Trophoblast cell (in vitro differentiated cells and primary cell): ENCODE data around the gene FERMT1.

ENCODE experiments used
- DNase-seq, 2 donors: peaks; one replicate each; pipeline ENCODE4 v3.0.0-alpha.2; 2016
- H2AFZ ChIP-seq: 2 replicates; pipeline ENCODE4 v1.6.1; 2013; ENCODE audit warnings: low read length, moderate library complexity, mild to moderate bottlenecking; ENCODE audit not compliant: insufficient read depth, poor library complexity
- H2AK5ac ChIP-seq: 2 replicates; pipeline ENCODE4 v1.6.1; 2013; ENCODE audit warnings: mild to moderate bottlenecking, low read length
- H2BK120ac ChIP-seq: 2 replicates; pipeline ENCODE4 v1.6.1; 2013; ENCODE audit warnings: low read length, mild to moderate bottlenecking, moderate library complexity; ENCODE audit not compliant: insufficient read depth, poor library complexity
- H2BK12ac ChIP-seq: 2 replicates; pipeline ENCODE4 v1.6.1; 2013; ENCODE audit warnings: mild to moderate bottlenecking, low read length, moderate library complexity
- H2BK5ac ChIP-seq: 2 replicates; pipeline ENCODE4 v1.6.1; 2013; ENCODE audit warnings: low read length, low read depth, moderate library complexity, mild to moderate bottlenecking; ENCODE audit not compliant: poor library complexity
- H3K14ac ChIP-seq: 2 replicates; pipeline ENCODE4 v1.6.1; 2013; ENCODE audit warnings: mild to moderate bottlenecking, low read length
- H3K18ac ChIP-seq: 2 replicates; pipeline ENCODE4 v1.6.1; 2013; ENCODE audit warnings: mild to moderate bottlenecking, low read length
- H3K23ac ChIP-seq: 2 replicates; pipeline ENCODE4 v1.6.1; 2013; ENCODE audit warnings: low read length
- H3K27ac ChIP-seq: 2 replicates; pipeline ENCODE4 v1.5.1; 2013; ENCODE audit warnings: low read depth, mild to moderate bottlenecking, inconsistent platforms, low read length, moderate library complexity
- H3K27me3 ChIP-seq: 2 replicates; pipeline ENCODE4 v1.6.1; 2013; ENCODE audit warnings: inconsistent platforms, mild to moderate bottlenecking, low read length, moderate library complexity; ENCODE audit not compliant: insufficient read depth
- H3K36me3 ChIP-seq, 2 experiments: 1 replicate in 1 of 2; 2 replicates in 1 of 2; pipeline ENCODE4 v1.6.1; 2013; ENCODE audit warnings: low read length in 2 of 2, mild to moderate bottlenecking in 2 of 2, moderate library complexity in 1 of 2; ENCODE audit not compliant: insufficient read depth in 2 of 2, control insufficient read depth in 1 of 2
- H3K4ac ChIP-seq: 2 replicates; pipeline ENCODE4 v1.6.1; 2013; ENCODE audit warnings: low read depth, mild to moderate bottlenecking, low read length, moderate library complexity
- H3K4me1 ChIP-seq, 2 experiments: 1 replicate in 1 of 2; 2 replicates in 1 of 2; pipeline ENCODE4 v1.6.1; 2013; ENCODE audit warnings: low read length in 2 of 2, mild to moderate bottlenecking in 2 of 2, moderate library complexity in 1 of 2; ENCODE audit not compliant: insufficient read depth in 2 of 2, control insufficient read depth in 1 of 2
- H3K4me2 ChIP-seq: 2 replicates; pipeline ENCODE4 v1.6.1; 2013; ENCODE audit warnings: inconsistent platforms, mild to moderate bottlenecking, low read length, moderate library complexity
- H3K4me3 ChIP-seq: 2 replicates; pipeline ENCODE4 v1.5.1; 2013; ENCODE audit warnings: mild to moderate bottlenecking, low read depth, low read length, inconsistent platforms
- H3K79me1 ChIP-seq: one replicate; pipeline ENCODE4 v1.6.1; 2013; ENCODE audit warnings: low read length
- H3K79me2 ChIP-seq: 2 replicates; pipeline ENCODE4 v1.6.1; 2013; ENCODE audit warnings: low read length, mild to moderate bottlenecking; ENCODE audit not compliant: control insufficient read depth, insufficient read depth, poor library complexity
- H3K9ac ChIP-seq: 2 replicates; pipeline ENCODE4 v1.6.1; 2013; ENCODE audit warnings: mild to moderate bottlenecking, low read length
- H3K9me3 ChIP-seq: 2 replicates; pipeline ENCODE4 v1.6.1; 2013; ENCODE audit warnings: low read depth, mild to moderate bottlenecking, control low read depth, inconsistent platforms, low read length; ENCODE audit not compliant: insufficient read depth
- H4K12ac ChIP-seq: 2 replicates; pipeline ENCODE4 v1.6.1; 2013; ENCODE audit warnings: low read depth, mild to moderate bottlenecking, low read length, moderate library complexity
- H4K8ac ChIP-seq: 2 replicates; pipeline ENCODE4 v1.6.1; 2013; ENCODE audit warnings: low read depth, mild to moderate bottlenecking, low read length, moderate library complexity
- H4K91ac ChIP-seq: one replicate; pipeline ENCODE4 v1.6.1; 2013; ENCODE audit warnings: low read depth, mild to moderate bottlenecking, low read length, moderate library complexity
- whole genome bisulfite sequencing: extraction: QIAGEN DNeasy Blood & Tissue Kit; methylation state at CpG from one replicate; pipeline ENCODE4 v1.1.7; 2013; ENCODE audit warnings: missing lambda C conversion rate; ENCODE audit not compliant: insufficient read length, insufficient coverage; ENCODE audit errors: extremely low coverage; 5-methylcytosine and 5-hydroxymethylcytosine counted together

FERMT1 gene

GRCh38 chr20:6148073-6148472 lies 25.2 kb upstream of the FERMT1 start:
- Histone ChIP-seq H3K4ac (no peak overlapping the region), H2BK12ac (no peak overlapping the region), H3K18ac (no peak overlapping the region), H2BK120ac (no peak overlapping the region), H3K79me1 (no peaks in the 10 kb centered on the region), H3K4me1 (no peaks in the 10 kb centered on the region), H3K4me2 (no peak overlapping the region), H3K4me3 (no peak overlapping the region), H2BK5ac (no peak overlapping the region), H2AFZ (no peak overlapping the region), H3K27ac (no peak overlapping the region), H4K12ac (no peak overlapping the region), H2AK5ac (no peak overlapping the region), H4K91ac (no peak overlapping the region), H3K14ac (no peak overlapping the region), H3K79me2 (no peaks in the 10 kb centered on the region), H3K36me3 (no peaks in the 10 kb centered on the region), H3K23ac (no peak overlapping the region), H3K9ac (no peak overlapping the region), H4K8ac (no peak overlapping the region), H3K9me3 (peaks cover 4% of the 10 kb centered on the region), H3K27me3 (no peaks in the 10 kb centered on the region)
- no CpG with 5 or more reads among the region's 7 CpGs for WGBS
- DNase-seq, result no peak

- Histone ChIP-seq H3K4me2 (no peak overlapping the region), H3K4ac (no peak overlapping the region), H3K4me1 (no peaks in the 10 kb centered on the region), H4K12ac (no peak overlapping the region), H4K8ac (no peak overlapping the region), H3K4me3 (no peak overlapping the region), H2AK5ac (no peak overlapping the region), H2AFZ (no peak overlapping the region), H3K9ac (no peak overlapping the region), H3K27me3 (no peaks in the 10 kb centered on the region), H3K27ac (no peak overlapping the region), H3K18ac (no peak overlapping the region), H4K91ac (no peak overlapping the region), H3K23ac (no peak overlapping the region), H3K9me3 (no peaks in the 10 kb centered on the region), H3K79me1 (no peaks in the 10 kb centered on the region), H3K79me2 (no peaks in the 10 kb centered on the region), H2BK120ac (no peak overlapping the region), H2BK12ac (no peak overlapping the region), H2BK5ac (no peak overlapping the region), H3K14ac (no peak overlapping the region), H3K36me3 (no peaks in the 10 kb centered on the region)
- DNase-seq, result peak; percentile 67 to 85
- WGBS, result no CpG with 5 or more reads among the region's 10 CpGs
Observed at GRCh38 chr20:6142348-6142993, 19.6 kb upstream of the FERMT1 start.

- Histone ChIP-seq H3K4me1 (no peaks in the 10 kb centered on the region), H4K91ac (no peak overlapping the region), H3K4ac (no peak overlapping the region), H3K9ac (no peak overlapping the region), H3K27ac (no peak overlapping the region), H3K18ac (no peak overlapping the region), H3K14ac (no peak overlapping the region), H2BK12ac (no peak overlapping the region), H3K27me3 (no peaks in the 10 kb centered on the region), H3K9me3 (no peaks in the 10 kb centered on the region), H4K12ac (no peak overlapping the region), H3K36me3 (no peaks in the 10 kb centered on the region), H3K79me1 (no peaks in the 10 kb centered on the region), H2AFZ (no peak overlapping the region), H3K4me3 (no peak overlapping the region), H2BK5ac (no peak overlapping the region), H2BK120ac (no peak overlapping the region), H3K4me2 (no peak overlapping the region), H2AK5ac (no peak overlapping the region), H4K8ac (no peak overlapping the region), H3K23ac (no peak overlapping the region), H3K79me2 (no peaks in the 10 kb centered on the region)
- WGBS, result no CpG with 5 or more reads among the region's 3 CpGs
- no peak for DNase-seq
Observed at GRCh38 chr20:6140947-6141346, 18.1 kb upstream of the FERMT1 start.

GRCh38 chr20:6135347-6135746 lies 12.5 kb upstream of the FERMT1 start:
- Histone ChIP-seq H3K4me1 (no peaks in the 10 kb centered on the region), H3K14ac (no peak overlapping the region), H3K4me2 (no peak overlapping the region), H3K27me3 (no peaks in the 10 kb centered on the region), H3K79me2 (no peaks in the 10 kb centered on the region), H3K4me3 (no peak overlapping the region), H2BK5ac (no peak overlapping the region), H3K9me3 (no peaks in the 10 kb centered on the region), H3K18ac (no peak overlapping the region), H3K27ac (no peak overlapping the region), H4K8ac (no peak overlapping the region), H4K12ac (no peak overlapping the region), H3K23ac (no peak overlapping the region), H4K91ac (no peak overlapping the region), H3K4ac (no peak overlapping the region), H3K9ac (no peak overlapping the region), H2BK12ac (no peak overlapping the region), H2AFZ (no peak overlapping the region), H2AK5ac (no peak overlapping the region), H2BK120ac (no peak overlapping the region), H3K79me1 (no peaks in the 10 kb centered on the region), H3K36me3 (no peaks in the 10 kb centered on the region)
- no peak for DNase-seq
- no CpG with 5 or more reads among the region's 8 CpGs for WGBS
